HG03097 (cell line): ENCODE data around the gene NCOA3.
"Not testable (repeated sequence)": the region's sequence is repeated elsewhere in the genome, so short reads cannot be mapped to it uniquely, and the experiment has no call there.

Source experiments
- ATAC-seq: cut with Tn5 transposase; IDR thresholded peaks from one replicate; pipeline ENCODE4 v1.9.1; 2021; ENCODE audit not compliant: unreplicated experiment, low FRiP score

NCOA3 gene

DNA sequence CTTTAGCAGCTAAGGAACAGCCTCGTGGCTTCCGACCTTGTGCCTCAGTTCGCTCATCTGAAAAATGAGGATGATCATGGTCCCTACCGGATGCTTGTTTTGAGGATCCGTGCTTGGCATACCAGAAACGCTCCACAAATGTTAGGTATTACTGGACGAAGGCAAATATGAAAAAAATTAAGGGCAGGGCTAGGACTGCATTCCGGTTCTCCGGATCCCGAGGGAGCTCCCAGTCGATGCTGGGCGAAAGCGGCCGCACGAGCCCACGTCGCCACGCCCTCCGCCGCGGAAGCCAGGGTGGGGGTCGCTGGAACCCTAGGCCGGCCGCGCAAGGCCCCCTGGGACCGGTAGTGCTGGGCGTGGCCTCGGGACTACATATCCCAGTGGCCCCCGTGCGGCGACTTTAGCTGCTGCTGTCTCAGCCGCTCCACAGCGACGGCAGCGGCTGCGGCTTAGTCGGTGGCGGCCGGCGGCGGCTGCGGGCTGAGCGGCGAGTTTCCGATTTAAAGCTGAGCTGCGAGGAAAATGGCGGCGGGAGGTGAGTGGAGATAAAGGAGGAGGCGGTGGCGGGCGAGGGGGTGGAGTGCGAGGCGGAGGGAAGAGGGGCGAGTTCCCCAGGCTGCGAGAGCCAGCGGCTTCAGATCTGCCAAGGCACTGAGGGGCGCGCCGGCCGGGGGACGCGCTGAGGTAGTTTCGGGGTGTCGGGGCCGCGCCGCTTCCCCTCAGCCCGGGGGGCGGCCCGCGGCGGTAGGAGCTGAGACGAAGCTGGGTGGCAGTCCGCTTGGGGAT, at the start of gene NCOA3:
TSS of gene NCOA3 (plus strand) at position 406 of the 789 bp plus-strand sequence. CDS start 120,361 bp downstream, outside the sequence.
- ATAC-seq = peak; percentile 75

DNA sequence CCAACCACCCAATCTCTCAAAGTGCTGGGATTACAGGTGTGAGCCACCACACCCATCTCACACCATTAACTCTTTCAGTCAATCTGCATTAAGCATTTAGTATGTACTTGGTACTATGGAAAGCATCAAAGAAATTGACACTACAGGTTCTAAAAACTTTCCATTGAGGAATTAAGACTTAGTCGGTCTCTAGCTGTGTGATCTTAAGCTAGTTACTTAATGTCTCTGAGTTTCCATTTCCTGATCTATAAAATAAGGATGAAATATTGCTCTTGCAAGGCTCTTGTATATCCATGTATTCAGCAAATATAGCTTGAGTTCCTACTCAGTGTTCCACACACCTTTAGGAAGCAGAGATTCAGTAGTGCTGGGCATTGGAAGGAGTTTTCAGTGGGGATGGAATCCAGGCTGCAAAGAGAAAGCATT, 48.9 kb upstream of the NCOA3 start:
- no peak for ATAC-seq

DNA sequence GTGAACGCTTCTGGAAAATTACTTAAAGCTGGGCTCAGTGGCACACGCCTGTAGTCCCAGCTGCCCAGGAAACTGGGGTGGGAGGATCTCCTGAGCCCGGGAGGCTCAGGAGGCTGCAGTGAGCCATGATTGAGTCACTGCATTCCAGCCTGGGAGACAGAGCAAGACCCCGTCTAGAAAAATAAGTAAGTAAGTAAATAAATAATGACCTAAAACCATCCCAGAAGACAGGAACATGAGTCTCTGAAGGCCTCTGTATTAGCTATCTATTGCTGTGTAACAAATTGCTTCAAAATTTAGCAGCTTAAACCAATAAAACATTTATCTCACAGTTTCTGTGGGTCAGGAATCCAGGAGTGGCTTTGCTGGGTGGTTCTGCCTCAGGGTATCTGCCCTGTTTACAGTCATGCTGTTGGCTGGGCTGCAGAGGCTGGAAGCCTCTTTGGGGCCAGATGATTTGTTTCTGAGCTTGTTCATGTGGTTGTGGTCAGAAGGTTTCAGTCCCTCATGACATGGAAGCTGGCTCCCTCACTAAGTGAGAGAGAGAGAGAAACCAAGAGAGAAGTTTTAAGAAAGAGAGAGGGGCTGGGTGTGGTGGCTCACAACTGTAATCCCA, 48.4 kb upstream of the NCOA3 start:
- peak; percentile 85 for ATAC-seq

DNA sequence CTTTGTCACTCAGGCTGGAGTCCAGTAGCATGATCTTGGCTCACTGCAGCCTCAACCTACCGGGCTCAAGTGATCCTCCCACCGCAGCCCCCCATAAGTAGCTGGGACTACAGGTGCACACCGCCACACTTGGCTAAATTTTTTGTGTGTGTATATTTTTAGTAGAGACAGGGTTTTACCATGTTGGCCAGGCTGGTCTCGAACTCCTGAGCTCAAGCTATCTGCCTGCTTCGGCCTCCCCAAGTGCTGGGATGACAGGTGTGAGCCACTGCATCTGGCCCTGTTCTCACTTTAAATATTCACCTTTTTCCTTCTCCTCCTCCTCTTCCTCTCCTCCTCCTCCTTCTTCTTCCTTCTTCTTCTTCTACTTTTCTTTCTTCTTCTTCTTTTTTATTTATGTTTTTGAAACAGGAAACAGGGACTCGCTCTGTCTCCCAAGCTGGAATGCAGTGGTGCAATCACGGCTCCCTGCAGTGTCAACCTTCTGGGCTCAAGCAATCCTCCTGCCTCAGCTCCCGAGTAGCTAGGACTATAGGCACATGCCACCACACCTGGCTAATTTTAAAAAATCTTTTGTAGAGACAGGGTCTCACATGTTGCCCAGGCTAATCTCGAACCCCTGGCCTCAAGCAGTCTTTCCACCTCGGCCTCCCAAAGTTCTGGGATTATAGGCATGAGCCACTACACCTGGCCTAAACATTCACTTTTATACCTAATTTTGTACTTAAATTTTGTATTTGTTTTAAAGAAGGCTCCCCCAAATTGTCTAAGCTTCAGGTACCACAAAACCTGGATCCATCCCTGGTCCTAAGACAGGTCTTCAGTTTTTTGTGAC, 47.2 kb upstream of the NCOA3 start:
- no peak for ATAC-seq

DNA sequence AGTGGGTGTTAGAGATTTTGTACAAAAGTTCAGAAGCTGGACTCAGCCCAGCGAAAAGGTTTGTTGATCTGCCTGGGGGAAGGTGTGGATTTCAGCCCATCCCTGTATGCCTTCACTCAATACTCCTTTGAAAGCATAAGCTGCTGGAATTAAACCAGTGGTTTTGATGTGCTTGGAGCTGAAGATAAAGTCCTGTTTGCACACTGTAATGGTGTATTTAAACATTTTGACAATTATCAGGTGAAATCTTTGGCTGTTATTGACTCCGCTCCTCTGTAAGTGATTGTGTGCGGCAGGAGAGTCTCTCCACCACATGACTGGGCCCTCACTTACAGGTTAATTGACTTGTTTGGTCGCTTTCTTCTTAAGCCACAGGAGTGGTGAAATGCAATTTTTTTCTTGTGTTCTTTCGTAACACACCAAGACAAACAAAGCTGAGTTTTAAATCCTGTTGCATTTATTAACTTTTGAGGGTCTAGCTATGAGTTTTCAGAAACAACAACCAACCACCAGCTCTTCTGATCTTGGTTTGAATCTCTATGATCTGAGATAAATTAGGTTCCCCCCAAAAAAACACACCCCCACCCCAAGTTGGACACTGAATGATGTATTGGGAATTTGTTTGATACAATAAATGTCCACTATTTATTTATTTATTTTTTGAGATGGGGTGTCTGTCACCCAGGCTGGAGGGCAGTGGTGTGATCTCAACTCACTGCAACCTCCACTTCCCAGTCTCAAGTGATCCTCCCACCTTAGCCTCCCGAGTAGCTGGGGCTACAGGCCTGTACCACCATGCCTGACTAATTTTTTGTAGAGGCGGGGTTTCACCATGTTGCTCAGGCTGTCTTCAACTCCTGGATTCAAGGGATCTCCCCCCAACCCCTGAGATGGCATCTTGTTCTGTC, 46.3 kb upstream of the NCOA3 start:
- no peak for ATAC-seq

DNA sequence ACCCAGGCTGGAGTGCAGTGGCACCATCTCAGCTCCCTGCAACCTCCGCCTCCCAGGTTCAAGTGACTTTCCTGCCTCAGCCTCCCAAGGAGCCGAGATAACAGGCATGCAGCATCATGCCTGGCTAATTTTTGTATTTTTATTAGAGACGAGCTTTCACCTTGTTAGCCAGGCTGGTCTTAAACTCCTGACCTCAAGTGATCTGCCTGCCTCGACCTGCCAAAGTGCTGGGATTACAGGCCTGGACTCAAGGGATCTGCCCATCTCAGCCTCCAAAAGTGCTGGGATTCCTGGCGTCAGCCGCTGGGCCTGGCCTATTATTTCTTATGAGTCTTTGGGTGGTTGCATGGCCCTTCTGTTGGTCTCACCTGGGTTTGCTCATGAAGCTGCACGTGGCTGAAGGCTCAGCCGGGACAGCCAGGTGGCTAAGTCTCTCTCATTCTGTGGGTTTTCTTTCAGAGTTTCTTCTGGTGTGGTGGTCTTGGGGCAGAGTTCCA, 45.6 kb upstream of the NCOA3 start:
- no peak for ATAC-seq

DNA sequence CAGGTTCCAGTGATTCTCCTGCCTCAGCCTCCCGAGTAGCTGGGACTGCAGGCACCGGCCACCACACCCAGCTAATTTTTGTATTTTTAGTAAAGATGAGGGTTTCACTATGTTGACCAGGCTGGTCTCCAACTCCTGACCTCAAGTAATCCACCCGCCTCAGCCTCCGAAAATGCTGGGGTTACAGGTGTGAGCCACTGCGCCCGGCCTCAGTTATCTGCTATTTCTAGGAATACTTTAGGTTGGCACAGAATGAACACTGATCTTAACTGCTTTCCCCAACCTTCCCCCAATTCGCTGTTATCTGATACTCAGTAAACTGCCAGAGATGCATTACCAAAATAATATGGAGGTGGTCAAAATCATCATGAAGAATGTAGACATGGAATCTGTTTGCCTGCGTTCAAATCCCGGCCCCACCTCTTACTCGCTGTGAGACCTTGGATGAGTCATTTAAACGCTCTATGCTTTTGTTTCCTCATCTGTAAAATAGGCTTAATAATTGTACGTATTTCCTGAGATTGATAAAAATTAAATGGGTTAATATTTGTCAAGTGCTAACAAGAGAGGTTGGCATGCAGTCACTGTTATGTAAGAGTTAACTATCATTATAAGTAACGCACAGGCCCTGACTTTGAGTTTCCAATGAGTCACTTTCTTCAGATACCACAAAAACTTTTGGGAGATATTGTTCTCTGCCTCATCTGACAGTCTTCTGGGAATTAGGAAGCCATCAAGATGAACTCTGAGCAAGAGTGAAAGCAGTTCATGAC, 44.5 kb upstream of the NCOA3 start:
- ATAC-seq = no peak

DNA sequence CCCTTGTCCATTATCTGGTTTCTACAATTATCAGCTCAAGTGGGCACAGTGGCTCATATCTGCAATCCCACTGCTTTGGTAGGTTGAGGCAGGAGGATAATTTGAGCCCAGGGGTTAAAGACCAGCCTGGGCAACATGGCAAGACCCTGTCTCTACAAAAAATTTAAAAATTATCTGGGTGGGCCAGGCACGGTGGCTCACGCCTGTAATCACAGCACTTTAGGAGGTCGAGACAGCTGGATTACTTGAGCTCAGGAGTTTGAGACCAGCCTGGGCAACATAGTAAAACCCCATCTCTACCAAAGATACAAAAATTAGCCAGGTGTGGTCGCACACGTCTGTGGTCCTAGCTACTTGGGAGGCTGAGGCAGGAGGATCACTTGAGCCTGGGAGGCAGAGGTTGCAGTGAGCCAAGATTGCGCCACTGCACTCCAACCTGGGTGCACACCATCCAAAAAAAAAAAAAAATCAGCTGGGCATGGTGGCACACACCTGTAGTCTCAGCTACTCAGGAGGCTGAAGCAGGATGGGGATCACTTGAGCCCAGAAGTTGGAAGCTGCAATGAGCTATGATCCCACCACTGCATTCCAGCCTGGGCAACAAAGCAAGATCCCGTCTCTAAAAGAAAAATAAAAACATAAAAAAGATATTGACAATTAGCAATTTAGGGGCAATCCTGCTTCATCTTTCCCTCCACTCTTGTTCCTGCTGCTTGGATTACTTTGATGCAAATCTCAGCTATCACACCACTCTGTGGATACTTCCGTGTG, 43.2 kb upstream of the NCOA3 start:
- ATAC-seq = not testable (repeated sequence)

DNA sequence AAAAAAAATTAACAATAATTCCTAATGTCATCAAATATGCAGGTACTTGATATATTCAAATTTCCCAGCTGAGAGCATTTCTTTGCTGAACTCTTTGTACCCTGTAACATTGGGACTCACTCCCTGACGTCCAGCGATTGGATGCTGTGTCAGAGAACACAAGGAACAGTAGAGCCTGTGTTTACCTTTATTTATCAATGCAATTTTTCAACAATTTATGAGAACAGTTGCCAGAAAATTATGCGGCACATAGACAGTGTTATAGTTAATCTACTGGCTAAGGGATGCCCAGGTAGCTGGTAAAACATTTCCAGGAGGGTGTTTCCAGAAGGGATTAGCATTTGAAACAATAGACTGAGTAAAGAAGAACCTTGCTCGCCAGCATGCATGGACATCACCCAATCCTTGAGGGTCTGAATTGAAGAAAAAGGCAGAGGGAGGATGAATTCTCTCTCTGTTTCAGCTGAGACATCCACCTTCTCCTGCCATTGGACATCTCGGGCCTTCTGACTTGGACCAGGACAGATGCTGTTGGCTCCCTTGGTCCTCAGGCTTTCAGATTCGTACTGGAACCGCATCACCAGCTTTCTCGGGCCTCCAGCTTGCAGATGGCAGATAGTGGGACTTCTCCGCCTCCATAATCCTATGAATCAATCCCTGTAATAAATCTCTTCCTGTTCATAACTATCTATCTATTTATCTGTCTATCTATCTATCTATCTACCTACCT, 42.2 kb upstream of the NCOA3 start:
- ATAC-seq = no peak

DNA sequence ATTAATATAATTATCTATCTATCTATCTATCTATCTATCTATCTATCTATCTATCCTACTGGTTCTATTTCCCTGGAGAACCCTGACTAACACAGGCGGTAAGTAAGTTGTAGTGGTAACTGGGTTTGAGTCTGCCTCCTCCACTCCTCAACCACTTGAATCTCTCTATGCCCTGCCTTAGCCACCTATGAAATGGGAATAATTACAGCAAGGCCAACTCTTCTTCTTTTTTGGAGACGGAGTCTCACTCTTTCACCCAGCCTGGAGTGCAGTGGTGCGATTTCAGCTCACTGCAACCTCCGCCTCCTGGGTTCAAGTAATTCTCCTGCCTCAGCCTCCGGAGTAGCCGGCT, 41.0 kb upstream of the NCOA3 start:
- ATAC-seq = not testable (repeated sequence)

DNA sequence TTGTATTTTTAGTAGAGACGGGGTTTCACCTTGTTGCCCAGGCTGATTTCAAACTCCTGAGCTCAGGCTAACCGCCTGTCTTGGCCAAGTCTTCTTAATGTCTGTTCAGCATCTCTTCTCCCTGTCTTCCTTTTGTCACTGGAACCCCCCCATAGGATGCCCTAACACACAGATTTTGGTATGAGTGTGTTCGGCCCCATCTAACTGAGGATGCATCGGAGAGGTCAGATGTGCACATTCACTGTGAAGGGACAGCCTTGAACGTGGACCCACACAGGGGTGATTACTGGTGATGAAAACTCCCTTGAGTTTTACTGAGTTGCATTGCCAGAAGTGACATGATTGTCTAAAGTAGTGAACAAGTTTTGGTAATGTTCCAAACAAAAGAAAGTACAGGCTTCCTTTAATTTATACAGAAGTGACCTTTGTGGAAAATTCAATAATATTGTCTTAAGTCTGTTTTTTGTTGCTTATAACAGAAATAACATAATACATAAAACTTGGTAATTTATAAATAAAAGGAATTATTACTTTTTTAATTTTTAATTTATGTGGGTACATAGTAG, 40.5 kb upstream of the NCOA3 start:
- ATAC-seq = no peak

DNA sequence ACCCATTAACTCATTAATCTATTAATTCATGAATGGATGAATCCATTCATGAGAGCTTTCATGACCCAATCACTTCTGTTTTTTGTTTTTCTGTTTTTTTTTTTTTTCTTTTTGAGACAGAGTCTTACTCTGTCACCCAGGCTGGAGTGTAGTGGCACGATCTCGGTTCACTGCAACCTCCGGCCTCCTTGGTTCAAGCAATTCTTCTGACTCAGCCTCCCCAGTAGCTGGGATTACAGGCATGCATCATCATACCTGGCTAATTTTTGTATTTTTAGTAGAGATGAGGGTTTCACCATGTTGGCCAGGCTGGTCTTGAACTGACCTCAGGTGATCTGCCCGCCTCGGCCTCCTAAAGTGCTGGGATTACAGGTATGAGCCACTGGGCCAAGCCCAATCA, 39.8 kb upstream of the NCOA3 start:
- not testable (repeated sequence) for ATAC-seq

DNA sequence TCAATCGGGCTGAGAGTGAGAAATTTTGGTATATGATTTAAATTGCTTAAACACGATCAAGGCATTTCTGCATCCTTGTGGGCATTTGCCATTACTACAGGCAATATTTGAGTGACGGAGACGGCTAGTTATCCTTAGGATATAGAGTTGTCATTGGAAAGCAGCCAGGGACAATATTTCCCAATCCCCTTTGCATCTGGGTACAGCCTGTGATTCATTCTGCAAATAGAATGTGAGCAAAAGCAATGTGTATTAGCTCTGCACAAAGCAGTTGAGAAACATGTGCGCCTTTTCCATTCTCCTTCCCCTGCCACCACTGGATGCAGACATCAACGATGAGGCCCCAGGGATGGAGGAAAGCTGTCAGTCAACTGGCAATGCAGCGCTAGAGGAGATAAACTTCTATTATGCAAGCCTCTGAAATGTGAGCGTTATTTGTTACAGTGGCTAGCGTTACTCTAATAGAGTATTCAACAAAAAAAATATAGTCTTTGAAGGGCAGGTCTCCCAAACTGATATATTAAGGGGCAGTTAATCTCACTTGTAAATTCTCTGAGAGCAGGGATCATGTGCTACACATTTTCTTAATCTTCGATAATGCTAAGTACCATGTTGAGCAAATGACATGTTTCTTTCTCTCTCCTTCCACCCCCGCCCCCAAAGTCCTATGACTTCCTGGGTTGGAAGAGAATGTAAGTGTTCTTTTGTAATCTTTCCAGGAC, 37.1 kb upstream of the NCOA3 start:
- no peak for ATAC-seq

DNA sequence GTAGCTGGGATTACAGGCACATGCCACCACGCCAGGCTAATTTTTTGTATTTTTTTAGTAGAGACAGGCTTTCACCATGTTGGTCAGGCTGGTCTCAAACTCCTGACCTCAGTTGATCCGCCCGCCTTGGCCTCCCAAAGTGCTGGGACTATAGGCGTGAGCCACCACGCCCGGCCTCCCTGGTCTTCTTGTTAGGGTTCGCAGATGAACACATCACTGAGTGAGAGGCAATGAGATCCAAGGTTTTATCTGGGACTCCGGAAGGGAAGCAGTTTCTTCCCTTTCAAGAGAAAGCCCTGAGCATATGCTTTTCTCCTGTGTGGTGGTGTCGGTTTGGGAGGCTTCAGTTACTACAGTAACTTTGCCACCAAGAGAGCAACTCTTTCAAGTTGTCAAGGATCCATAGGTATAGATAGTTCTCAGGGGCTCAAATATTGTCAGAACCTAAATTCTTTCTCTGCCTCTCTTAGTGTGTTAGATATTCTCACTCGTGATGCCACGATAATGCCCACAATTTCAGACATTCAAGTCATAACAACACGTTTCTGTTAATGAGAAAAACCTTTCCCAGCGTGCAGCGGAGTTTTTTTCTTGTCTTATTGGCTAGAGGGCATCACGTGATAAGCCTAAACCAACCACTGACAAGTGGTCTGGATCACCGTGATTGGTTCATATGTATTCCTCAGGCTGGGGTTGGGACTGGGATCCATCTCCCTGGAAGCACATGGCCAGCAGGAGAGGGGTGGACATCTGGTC, 36.2 kb upstream of the NCOA3 start:
- ATAC-seq = no peak

DNA sequence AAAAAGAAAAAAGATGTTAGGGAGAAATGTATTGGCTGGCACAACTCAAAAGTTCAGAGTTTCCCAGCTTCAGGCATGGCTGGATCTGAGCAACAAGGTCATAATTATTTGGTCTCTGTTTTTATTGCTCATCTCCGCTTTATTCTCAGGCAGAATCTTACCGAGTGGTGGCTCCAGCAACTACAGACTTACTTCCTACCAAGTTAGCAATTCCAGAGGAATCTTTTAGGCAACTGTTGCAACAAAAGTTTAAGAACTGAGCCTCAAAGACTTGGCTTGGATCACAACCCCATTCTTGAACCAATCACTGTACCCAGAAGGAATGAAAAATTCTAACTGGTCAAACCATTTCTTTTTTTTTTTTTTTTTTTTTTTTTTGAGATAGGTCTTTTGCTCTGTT, 35.5 kb upstream of the NCOA3 start:
- ATAC-seq = no peak

DNA sequence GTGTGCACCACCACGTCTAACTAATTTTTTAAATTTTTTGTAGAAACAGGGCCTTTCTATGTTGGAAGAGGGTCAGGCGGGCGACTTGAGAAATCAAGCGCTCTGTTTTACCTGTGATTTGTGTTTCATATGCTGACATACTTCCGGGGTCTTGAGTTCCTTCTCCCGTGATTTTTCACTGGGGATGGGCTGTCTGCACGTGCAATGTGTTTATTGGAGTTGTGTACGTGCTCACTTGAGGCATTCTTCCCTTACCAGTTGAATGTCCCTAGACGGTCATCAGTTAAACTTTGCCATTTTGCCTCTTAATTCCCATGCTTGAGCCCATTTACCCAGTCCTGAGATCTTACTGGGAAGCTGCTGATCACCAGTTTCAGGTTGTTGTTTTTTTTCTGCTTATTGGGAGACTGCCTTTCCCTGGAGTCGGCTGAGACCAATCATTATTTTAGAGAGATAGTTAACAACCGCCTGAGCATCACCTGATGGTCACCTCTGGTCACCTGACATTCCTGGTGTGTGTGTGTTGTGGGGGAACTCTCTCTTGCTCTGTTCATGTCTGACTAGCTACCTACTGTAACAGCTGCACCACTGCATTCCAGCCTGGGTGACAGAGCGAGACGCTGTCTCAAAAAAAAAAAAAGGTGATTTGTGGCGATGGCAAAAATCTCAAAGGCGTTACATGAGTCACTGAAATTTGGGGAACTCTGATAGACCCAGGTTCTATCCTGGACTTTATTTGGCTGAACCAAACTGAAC, 34.8 kb upstream of the NCOA3 start:
- no peak for ATAC-seq
